Left lung (tissue), 10 donors: Measurements from ENCODE around the gene OXLD1. TPM values are rescaled to one million over a fixed set of nuclear protein-coding genes. Genes with fewer than 3 reads are reported as not detected.

ENCODE experiments used
- ATAC-seq: fragments of 200-7000 bp; cut with Tn5 transposase; one replicate; pipeline ENCODE4 v1.9.1; 2020; ENCODE audit warnings: moderate library complexity
- DNase-seq, 4 donors: peaks; one replicate each; pipeline ENCODE4 v3.0.0-alpha.2; 2013 to 2020
- H3K27ac ChIP-seq, 2 donors: fragments of 200-600 bp; sonication (generic) in 1 of 2; one replicate each; pipeline versions ENCODE4 v1.5.0 to v1.8.0; 2020 to 2021
- H3K27me3 ChIP-seq, 2 donors: fragments of 200-600 bp; sonication (generic) in 1 of 2; one replicate each; pipeline versions ENCODE4 v1.5.0 to v1.8.0; 2020 to 2021
- H3K36me3 ChIP-seq, 2 donors: fragments of 200-600 bp; sonication (generic) in 1 of 2; one replicate each; pipeline versions ENCODE4 v1.5.0 to v1.8.0; 2020 to 2021
- H3K4me1 ChIP-seq, 2 donors: fragments of 200-600 bp; one replicate each; pipeline ENCODE4 v1.8.0; 2021
- H3K4me3 ChIP-seq, 2 donors: fragments of 200-600 bp; sonication (generic) in 1 of 2; one replicate each; pipeline versions ENCODE4 v1.5.0 to v1.8.0; 2020 to 2021; ENCODE audit warnings: mild to moderate bottlenecking in 1 of 2
- H3K9me3 ChIP-seq, 2 donors: fragments of 200-600 bp; sonication (generic) in 1 of 2; one replicate each; pipeline versions ENCODE4 v1.5.0 to v1.8.0; 2020 to 2021
- intact Hi-C, 2 donors: fragments of 100-400 bp; cut with DNase I; formaldehyde crosslinking; loops; one replicate each; pipeline versions ENCODE4 v1.11.2 to v1.14.2; 2022
- polyA plus RNA-seq, 6 donors: library from polyadenylated mRNA; unstranded; fragments of 120-200 nt; gene quantifications; one replicate each; pipeline ENCODE4 v1.2.1, GENCODE V29; 2013; ENCODE audit not compliant: insufficient read length in 6 of 6
- total RNA-seq, 2 donors: library from RNA; stranded (reverse); fragmentation: NEBNext Ultra II Directional; extraction: Animal tissue kit (Norgen Biotek cat#: 25700); gene quantifications; one replicate each; pipeline ENCODE4 v1.2.1, GENCODE V29; 2021
- TF ChIP-seq, protein P1 (sequence below), 2 donors: fragments of 200-600 bp; sonication (generic) in 1 of 2; IDR thresholded peaks; one replicate each; pipeline versions ENCODE4 v1.5.0 to v1.8.0; 2021; ENCODE audit warnings: antibody characterized with exemption in 2 of 2
- donor health status: DM: no; HTN: yes; CAD: no.
- donor health status: DM: no; HTN: no; CAD: no.

The OXLD1 gene
- total and polyA plus RNA-seq, 8 donors, result 8.9 to 33.8 (median 13.9) TPM

DNA sequence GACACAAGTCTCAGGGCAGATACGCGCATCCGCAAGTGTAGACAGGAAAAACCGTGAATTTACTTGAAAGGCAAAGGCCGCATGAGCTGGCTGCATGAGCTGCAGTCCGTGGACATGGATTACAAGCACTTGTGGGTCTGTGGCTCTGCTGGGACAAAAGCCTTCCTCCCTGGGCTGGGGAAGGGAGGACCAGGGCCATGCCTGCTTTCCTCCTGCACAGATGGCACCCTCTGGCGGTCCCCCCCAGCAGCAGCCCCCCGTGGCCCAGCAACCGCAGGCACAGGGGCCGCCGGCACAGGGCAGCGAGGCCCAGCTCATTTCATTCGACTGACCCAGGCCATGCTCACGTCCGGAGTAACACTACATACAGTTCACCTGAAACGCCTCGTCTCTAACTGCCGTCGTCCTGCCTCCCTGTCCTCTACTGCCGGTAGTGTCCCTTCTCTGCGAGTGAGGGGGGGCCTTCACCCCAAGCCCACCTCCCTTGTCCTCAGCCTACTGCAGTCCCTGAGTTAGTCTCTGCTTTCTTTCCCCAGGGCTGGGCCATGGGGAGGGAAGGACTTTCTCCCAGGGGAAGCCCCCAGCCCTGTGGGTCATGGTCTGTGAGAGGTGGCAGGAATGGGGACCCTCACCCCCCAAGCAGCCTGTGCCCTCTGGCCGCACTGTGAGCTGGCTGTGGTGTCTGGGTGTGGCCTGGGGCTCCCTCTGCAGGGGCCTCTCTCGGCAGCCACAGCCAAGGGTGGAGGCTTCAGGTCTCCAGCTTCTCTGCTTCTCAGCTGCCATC, 35.1 kb upstream of the OXLD1 start:
- Histone ChIP-seq H3K9me3 (no peaks in the 10 kb centered on the region), H3K36me3 (peaks cover 0 to 67% of the 10 kb centered on the region in 2 donors), H3K27ac (no peak overlapping the region), H3K27me3 (no peaks in the 10 kb centered on the region), H3K4me3 (peak overlapping the region; percentile 91 to 97), H3K4me1 (peaks cover 12 to 36% of the 10 kb centered on the region in 2 donors)
- DNase-seq (no peak), ATAC-seq (no peak)
- TF ChIP-seq, protein P1, sequence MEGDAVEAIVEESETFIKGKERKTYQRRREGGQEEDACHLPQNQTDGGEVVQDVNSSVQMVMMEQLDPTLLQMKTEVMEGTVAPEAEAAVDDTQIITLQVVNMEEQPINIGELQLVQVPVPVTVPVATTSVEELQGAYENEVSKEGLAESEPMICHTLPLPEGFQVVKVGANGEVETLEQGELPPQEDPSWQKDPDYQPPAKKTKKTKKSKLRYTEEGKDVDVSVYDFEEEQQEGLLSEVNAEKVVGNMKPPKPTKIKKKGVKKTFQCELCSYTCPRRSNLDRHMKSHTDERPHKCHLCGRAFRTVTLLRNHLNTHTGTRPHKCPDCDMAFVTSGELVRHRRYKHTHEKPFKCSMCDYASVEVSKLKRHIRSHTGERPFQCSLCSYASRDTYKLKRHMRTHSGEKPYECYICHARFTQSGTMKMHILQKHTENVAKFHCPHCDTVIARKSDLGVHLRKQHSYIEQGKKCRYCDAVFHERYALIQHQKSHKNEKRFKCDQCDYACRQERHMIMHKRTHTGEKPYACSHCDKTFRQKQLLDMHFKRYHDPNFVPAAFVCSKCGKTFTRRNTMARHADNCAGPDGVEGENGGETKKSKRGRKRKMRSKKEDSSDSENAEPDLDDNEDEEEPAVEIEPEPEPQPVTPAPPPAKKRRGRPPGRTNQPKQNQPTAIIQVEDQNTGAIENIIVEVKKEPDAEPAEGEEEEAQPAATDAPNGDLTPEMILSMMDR (IDR thresholded peaks at IDR 0.05), result no peak
- intact Hi-C loops, result no loop called here

DNA sequence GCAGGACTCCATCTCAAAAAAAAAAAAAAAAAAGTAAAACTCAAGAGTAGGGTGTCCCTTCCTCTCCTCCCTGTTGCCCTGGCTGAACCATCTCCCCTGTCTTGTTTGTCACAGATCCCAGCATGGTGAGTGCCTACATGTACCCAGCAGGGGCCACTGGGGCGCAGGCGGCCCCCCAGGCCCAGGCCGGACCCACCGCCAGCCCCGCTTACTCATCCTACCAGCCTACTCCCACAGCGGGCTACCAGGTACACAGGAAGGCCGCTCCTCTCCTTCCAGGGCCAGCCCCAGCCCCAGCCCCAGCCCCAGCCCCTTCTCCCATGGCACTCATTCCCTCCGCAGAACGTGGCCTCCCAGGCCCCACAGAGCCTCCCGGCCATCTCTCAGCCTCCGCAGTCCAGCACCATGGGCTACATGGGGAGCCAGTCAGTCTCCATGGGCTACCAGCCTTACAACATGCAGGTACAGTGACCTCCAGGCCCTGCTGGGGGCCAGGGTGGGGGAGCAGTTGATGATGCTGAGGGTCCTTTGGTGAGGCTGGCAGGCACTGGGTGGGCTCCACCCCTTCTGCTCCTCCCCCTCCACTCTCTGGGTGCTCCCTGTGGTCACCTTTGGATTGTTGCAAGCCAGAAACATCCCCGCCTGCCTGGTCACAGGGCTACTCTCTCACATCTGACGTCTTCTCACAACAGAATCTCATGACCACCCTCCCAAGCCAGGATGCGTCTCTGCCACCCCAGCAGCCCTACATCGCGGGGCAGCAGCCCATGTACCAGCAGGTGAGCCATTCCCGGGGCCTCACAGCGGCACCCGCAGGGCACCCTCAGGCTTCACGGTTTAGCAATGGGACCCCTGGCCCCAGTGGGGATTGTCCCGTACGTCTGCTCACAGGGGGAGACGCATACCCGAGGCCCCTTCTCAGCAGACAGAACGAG, 34.2 kb upstream of the OXLD1 start:
- Histone ChIP-seq H3K9me3 (no peaks in the 10 kb centered on the region), H3K4me3 (no peak overlapping the region), H3K4me1 (peaks cover 12 to 36% of the 10 kb centered on the region in 2 donors), H3K27ac (no peak overlapping the region), H3K27me3 (no peaks in the 10 kb centered on the region), H3K36me3 (peaks cover 0 to 67% of the 10 kb centered on the region in 2 donors)
- intact Hi-C loops, result no loop called here
- ATAC-seq (no peak), DNase-seq (no peak)
- TF ChIP-seq, protein P1 (IDR thresholded peaks at IDR 0.05), result no peak

DNA sequence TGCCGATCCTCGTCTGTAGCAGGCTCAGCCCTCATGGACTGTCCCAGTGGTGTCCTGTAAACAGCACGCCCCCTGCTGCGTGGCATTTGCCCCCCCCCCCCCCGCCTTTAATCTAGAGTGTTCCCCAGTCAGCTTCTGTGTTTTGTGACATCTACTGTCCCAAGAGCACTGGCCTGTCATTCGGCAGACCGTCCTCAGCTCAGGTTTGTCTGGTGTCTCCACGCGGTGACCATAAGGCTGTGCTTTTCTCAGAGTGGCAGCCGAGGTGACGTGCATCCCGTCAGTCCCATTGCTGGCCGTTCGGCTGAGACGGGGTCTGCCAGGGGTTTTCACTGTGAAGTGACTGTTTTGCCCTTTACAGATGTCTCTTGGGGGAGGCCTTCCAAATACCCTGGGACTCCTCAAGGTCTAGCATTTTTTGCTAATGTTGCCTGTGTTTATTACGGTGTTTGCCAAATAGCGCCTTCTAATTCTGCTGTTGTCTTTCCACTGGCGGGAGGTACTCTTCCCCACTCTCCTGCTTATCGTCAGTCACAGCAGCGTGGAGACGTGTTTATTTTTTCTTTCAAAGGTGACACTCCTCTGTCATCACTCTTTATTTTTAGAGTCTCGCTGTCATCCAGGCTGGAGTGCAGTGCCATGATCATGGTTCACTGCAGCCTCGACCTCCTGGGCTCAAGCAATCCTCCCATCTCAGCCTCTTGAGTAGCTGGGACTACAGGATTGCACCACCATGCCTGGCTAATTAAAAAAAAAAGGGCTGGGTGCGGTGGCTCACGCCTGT, 31.0 kb upstream of the OXLD1 start:
- TF ChIP-seq, protein P1 (IDR thresholded peaks at IDR 0.05), result no peak
- H3K27ac ChIP-seq, result no peak overlapping the region
- no peak overlapping the region for H3K4me3 ChIP-seq
- no peaks in the 10 kb centered on the region for H3K9me3 ChIP-seq
- ATAC-seq, result no peak
- no peaks in the 10 kb centered on the region for H3K27me3 ChIP-seq
- peaks cover 11 to 20% of the 10 kb centered on the region in 2 donors for H3K4me1 ChIP-seq
- intact Hi-C loops, result no loop called here
- no peak for DNase-seq
- H3K36me3 ChIP-seq, result peaks cover 0 to 96% of the 10 kb centered on the region in 2 donors

DNA sequence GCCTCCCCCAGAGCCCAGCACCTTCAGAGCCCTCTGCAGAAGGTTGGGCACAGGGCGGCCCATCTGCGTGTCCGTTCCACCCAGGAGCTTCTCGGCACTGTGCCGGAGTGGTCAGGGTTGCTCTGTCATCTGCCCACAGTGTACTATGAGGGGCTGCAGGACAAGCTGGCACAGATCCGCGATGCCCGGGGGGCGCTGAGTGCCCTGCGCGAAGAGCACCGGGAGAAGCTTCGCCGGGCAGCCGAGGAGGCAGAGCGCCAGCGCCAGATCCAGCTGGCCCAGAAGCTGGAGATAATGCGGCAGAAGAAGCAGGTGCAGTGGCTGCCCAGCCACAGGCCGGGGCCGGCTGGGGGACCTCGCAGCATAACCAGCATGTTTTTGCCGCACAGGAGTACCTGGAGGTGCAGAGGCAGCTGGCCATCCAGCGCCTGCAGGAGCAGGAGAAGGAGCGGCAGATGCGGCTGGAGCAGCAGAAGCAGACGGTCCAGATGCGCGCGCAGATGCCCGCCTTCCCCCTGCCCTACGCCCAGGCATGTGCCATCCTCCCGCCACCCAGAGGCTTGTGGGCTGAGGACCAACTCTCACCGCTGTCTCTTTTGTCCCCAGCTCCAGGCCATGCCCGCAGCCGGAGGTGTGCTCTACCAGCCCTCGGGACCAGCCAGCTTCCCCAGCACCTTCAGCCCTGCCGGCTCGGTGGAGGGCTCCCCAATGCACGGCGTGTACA, 30.0 kb upstream of the OXLD1 start:
- peak in 1 of 4 donors; percentile 63 for DNase-seq
- no peak for ATAC-seq
- Histone ChIP-seq H3K9me3 (no peaks in the 10 kb centered on the region), H3K27ac (no peak overlapping the region), H3K4me3 (no peak overlapping the region), H3K27me3 (no peaks in the 10 kb centered on the region), H3K36me3 (peaks cover 0 to 100% of the 10 kb centered on the region in 2 donors), H3K4me1 (peaks cover 0 to 9% of the 10 kb centered on the region in 2 donors)
- intact Hi-C loops, result no loop called here
- TF ChIP-seq, protein P1 (IDR thresholded peaks at IDR 0.05), result no peak
